NCI-H2171 treated with DMSO at 0.1 percent for 48 hours (cell line): Measurements from ENCODE around the gene C2orf49.
A peak's percentile ranks its signal among the peaks of the same experiment; 100 is the strongest.

Experiments used
- DNase-seq: peaks from one replicate; lab custom pipeline; 2025; lab: John Stamatoyannopoulos, UW

The C2orf49 gene

DNA sequence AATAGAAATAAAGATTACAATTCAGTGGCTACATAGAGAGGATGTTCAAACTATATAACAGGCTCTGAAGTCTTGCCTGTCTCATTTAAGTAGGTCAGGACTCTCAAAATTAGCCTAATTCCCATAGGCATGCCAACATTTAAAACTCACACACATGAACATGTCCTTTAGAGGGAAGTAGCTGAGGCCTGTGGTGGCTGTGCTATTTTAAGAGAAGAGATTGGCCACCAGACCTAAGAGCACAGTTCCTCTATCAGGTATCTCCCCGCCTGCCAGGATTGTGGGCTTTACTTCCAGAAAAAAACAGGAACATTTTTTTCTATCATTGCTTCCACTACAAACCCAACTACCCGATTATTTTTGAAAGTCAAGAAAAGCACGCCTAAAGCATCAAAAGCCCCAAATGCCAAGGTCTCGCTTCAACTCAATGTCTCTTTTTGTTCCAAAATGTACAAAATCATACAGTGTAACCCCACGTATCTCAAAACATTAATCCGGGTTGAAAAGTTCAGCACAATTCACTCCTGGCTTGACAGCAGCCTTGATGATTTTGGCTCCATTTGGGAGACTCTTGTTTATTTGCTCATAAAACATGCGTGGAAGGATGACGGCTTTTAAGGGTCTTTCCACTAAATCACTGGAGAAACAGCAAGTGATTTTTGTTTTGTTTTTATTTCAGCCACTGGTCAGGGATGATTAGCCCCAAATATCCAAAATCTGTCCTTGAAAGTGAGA, 46.3 kb downstream of the C2orf49 start:
- DNase-seq, result no peak

- DNase-seq, result no peak
Measured at GRCh38 chr2:105384216-105384615, 46.9 kb downstream of the C2orf49 start.

DNA sequence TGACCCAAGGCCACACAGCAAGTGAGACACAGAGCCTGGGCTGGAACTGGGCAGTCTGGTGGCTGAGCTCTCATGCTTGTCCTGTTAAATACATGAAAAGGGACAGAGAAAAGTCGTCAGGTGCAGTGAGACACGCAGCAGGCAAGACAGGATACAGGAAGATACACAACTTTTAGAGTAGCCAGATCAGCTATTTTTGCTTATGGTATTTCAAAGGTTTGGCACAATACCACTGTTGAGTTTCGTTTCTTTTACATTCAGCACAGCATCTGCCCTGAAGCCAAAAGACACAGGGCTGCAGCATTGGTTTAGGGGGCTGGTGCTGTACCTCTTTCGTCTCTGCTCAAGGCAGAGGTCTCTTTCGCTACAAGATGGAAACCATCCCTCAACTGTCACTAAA, 47.5 kb downstream of the C2orf49 start:
- DNase-seq, result no peak

- no peak for DNase-seq
Measured at GRCh38 chr2:105385731-105386540, 48.6 kb downstream of the C2orf49 start.

DNA sequence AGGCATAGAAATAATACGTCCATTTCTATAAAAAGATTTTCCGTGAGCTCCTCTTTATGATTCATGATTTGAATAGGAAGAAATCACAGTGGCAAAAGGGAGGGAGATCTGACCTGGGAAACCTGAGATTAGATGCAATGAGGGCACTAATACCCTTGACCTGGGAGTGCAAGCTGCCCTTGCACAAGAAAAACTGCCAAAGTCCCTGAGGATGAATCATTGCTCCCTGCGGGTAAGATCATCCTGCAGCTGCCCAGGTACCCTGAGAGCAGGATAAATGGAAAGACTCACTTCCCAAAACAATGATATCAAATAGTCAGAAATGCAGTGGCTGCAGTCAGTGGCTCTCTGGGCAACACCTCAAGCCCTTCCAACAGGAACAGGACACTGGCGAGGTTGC, 49.9 kb downstream of the C2orf49 start:
- no peak for DNase-seq

DNA sequence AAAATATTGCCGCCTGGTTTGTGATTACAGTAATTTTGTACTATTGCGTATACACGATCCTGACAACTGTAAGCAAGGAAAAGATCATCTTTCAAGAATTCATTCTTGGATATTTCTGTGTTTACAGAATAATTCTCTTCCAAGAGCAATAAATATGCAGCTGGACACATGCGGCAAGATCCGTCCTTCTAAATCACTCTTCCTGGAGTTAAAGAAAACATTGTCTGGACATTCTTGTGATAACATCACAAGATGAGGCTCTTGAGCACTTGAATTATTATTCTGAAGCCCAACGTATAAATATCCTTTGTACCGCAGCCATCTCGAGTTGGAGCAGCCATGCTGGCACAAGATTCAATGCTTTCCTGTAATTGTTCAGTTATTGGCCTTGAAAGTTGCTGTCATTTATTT, 51.6 kb downstream of the C2orf49 start:
- no peak for DNase-seq

- no peak for DNase-seq
Measured at GRCh38 chr2:105390454-105390853, 53.1 kb downstream of the C2orf49 start.

DNA sequence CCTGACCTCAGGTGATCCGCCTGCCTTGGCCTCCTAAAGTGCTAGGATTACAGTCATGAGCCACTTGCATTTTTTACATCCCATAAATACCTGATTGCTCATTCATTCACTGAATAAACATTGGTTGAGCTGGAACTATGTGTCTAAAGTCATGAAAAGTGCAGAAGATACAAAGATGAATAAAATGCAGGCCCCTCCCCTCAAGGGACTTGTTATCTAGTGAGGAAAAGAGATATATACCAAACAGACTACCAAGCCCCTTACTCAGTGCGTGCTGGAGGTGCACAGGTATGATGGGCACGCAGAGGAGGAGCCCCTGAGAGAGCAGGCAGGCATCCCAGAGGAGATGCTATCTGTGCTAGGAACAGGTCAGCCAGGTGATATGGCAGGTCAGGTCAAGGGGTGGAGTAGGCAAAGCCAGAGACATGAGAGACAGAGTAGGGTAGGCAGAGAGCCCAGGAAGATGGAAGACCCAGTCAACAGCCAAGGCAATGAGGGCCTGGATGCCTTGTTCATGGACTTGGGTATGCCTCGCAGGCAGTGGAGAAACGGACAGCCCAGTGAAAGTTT, 53.8 kb downstream of the C2orf49 start:
- DNase-seq, result no peak

- no peak for DNase-seq
Measured at GRCh38 chr2:105391763-105392662, 54.7 kb downstream of the C2orf49 start.

GRCh38 chr2:105393373-105394055, 56.2 kb downstream of the C2orf49 start:
- DNase-seq, result no peak

DNA sequence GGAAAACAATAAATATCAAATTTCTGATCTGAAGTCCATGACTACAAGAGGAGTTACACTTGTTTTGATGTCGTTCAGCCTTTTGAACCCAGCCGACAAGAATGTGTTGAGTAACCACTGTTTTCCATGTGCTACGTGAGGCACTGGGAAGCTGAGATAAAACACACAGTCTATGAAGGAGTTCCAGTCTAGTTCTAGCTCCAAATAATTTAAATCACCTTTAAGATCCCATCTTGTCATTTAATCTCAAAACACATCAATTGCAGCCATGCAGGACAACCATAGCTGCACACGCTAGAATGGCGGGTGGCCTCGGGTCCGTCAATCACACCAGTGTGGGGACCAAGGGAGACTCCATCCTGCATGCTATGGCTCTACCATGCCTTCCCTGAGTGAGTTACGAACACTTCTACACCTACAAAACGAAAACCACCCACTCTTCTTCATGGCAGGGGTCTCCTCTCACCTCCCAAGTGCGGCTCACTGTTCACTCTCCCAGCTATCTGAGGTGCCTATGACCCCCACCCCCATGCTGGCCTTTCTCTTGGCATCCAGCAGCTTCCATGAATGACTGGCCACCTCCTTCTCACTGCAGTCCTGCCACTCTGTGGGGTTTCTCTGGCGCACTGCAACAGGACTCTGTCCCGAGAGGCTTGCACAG, 57.7 kb downstream of the C2orf49 start:
- no peak for DNase-seq

DNA sequence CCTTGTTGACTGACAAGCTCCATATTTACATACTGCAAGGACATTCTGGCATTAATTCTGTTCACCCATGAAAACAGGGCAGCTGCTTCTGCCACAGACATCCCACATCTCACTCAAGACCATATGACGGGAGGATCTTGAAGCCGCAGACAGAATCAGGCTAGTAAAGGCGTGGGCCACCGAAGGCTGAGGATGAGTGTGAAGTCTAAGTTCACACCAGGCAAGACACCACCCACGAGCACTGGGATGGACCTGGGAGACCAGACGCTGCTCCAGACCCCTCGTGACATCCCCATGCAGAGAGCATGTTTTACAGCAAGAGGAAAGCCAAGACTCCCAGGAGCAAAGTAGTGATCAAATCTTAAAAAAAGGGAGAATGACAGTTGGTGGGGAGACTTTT, 58.4 kb downstream of the C2orf49 start:
- no peak for DNase-seq

DNA sequence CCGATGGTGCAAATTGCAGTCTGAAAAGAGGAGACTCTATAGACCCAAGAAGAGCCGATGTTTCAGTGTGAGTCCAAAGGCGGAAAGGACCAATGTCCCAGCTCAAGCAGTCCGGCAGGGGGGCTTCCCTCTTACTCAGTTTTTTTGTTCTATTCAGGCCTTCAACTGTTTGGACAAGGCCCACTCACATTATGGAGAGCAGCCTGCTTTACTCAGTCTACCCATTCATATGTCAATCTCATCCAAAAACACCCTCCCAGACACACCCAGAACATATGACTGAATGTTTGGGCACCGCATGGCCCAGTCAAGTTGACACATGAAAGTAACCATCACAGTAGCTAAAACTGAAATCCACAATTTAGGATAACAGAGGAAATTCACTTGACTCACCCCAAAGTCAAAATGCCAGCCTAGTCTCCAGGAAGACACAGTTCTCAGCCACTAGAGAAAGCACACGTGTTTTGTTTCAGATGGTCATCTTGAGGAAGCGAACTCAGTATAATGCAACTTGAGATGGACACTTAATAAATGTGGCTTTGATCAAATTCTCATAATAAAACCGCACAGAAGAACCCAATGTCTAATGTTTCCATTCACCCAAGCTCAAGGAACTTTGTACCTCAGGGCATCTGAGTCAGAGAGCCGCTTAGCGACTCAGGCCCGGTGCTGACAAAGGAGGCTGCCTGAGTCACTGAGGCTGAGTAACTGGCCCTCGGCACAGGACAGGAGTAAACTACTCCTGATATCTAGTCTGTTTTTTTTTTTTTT, 59.1 kb downstream of the C2orf49 start:
- no peak for DNase-seq

- DNase-seq, result no peak
Measured at GRCh38 chr2:105397025-105397722, 59.8 kb downstream of the C2orf49 start.

GRCh38 chr2:105397953-105398335, 60.6 kb downstream of the C2orf49 start:
- peak; percentile 35 for DNase-seq

DNA sequence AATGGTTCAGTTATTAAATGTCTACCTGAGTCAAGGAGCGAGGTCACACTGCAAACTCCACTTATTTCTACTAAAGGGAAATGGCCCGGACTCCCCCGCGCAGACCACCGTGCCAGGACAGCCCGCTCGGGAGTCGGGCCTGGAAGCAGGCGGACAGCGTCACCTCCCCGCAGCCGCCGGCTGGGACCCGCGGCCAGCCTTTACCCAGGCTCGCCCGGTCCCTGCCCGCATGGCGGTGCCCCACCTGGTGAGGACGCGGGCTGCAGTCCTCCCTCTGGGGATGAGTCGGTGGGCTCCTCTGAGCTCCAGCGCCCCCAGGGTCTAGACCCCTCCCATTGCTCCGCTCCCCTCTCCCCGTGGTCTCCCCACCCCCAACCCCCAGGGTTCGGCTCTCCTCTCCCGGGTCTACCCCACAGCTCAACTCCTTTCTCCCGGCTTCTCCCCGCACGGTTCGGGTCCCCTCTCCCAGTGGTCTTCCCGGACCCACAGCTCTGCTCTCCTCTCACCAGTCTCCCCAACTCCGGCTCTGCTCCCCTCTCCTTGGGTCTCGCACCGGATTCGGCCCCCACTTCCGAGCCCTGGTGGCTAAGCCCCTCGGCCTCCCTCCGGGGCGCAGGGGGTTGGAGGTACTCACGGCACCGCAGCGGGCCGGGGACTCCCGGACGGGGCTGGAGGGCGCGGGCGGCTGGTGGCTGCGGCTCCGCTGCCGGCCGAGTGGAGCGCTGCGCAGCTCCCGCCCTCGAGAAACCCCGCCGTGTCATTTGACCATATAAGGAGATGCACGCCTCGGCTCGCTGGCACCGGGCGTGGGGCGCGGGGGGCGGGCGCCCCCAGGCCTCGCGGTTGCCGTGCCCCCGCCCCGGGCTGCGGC, 61.2 kb downstream of the C2orf49 start, which contains the start of gene FHL2:
Gene FHL2, minus strand, starts transcription at position 716 of the 871 bp plus-strand sequence. CDS start 12,535 bp downstream, outside the sequence.
- DNase-seq, result peak; percentile 61
